OCI-LY7 (cell line): ENCODE results near the gene SLC6A12. TPM values are rescaled to one million over a fixed set of nuclear protein-coding genes. Genes with fewer than 3 reads are reported as not detected.
"Not testable (repeated sequence)": the region's sequence is repeated elsewhere in the genome, so short reads cannot be mapped to it uniquely, and the experiment has no call there.

Experiments
- BruUV-seq: library from RNA; stranded (reverse); fragments of 400-500 nt; replicated peaks from 2 replicates; lab custom pipeline; 2021; lab: Mats Ljungman, UMichigan
- CTCF ChIA-PET: fragments of 300-600 bp; sonication (Branson Sonifier 250); formaldehyde crosslinking; loops from one replicate; lab custom pipeline; 2022; ENCODE audit warnings: antibody characterized with exemption; ENCODE audit not compliant: unreplicated experiment; lab: Charles Lee
- POLR2A ChIA-PET: fragments of 300-600 bp; sonication (Branson Sonifier 250); formaldehyde crosslinking; loops from one replicate; lab custom pipeline; 2022; ENCODE audit warnings: antibody characterized with exemption; lab: Charles Lee
- DNase-seq: peaks from one replicate; pipeline ENCODE4 v3.0.0-alpha.2; 2015; ENCODE audit warnings: low spot score
- H2AFZ ChIP-seq: fragments of 200-600 bp; sonication (generic), shearing (Covaris generic); 2 replicates; pipeline ENCODE4 v1.6.1; 2014; ENCODE audit warnings: mild to moderate bottlenecking, antibody characterized with exemption, low read length, moderate library complexity
- H3K27ac ChIP-seq: fragments of 200-600 bp; sonication (generic); 2 replicates; pipeline ENCODE4 v1.5.1; 2014; ENCODE audit warnings: mixed run types, low read depth, mild to moderate bottlenecking, moderate library complexity, low read length, inconsistent platforms; ENCODE audit not compliant: poor library complexity, severe bottlenecking
- H3K36me3 ChIP-seq: fragments of 200-600 bp; sonication (generic); 2 replicates; pipeline ENCODE4 v1.6.1; 2014; ENCODE audit warnings: mild to moderate bottlenecking, antibody characterized with exemption, low read length, moderate library complexity, mixed read lengths; ENCODE audit not compliant: insufficient read depth
- H3K4me1 ChIP-seq: fragments of 200-600 bp; sonication (generic); 2 replicates; pipeline ENCODE4 v1.5.1; 2014; ENCODE audit warnings: mild to moderate bottlenecking, low read length; ENCODE audit not compliant: insufficient read depth, poor library complexity, severe bottlenecking
- H3K4me2 ChIP-seq: fragments of 200-600 bp; sonication (generic); 2 replicates; pipeline ENCODE4 v1.6.1; 2014; ENCODE audit warnings: mild to moderate bottlenecking, low read length
- H3K4me3 ChIP-seq: fragments of 200-600 bp; sonication (generic); 2 replicates; pipeline ENCODE4 v1.5.1; 2014; ENCODE audit warnings: mild to moderate bottlenecking, low read depth, low read length; ENCODE audit not compliant: poor library complexity, severe bottlenecking
- H3K79me2 ChIP-seq: fragments of 200-600 bp; sonication (generic); 2 replicates; pipeline ENCODE4 v1.6.1; 2016; ENCODE audit warnings: low read depth, mild to moderate bottlenecking, low read length, moderate library complexity, mixed read lengths; ENCODE audit not compliant: insufficient read depth
- H3K9me2 ChIP-seq: fragments of 200-600 bp; sonication (generic); 2 replicates; pipeline ENCODE4 v1.6.1; 2016; ENCODE audit warnings: mild to moderate bottlenecking, low read length, mixed read lengths; ENCODE audit not compliant: insufficient read depth
- H3K9me3 ChIP-seq: fragments of 200-600 bp; sonication (generic); 2 replicates; pipeline ENCODE4 v1.6.1; 2014; ENCODE audit warnings: mild to moderate bottlenecking, mixed run types, low read length, mixed read lengths
- H4K20me1 ChIP-seq: fragments of 200-600 bp; sonication (generic); 2 replicates; pipeline ENCODE4 v1.6.1; 2014; ENCODE audit warnings: mild to moderate bottlenecking, antibody characterized with exemption, low read length, moderate library complexity, mixed read lengths; ENCODE audit not compliant: insufficient read depth
- CTCF ChIP-seq: fragments of 200-600 bp; sonication (generic); conservative IDR thresholded peaks from 2 replicates; pipeline ENCODE4 v1.5.1; 2014; ENCODE audit warnings: mild to moderate bottlenecking, antibody characterized with exemption, low read length, moderate library complexity, mixed read lengths
- EZH2phosphoT487 ChIP-seq: fragments of 200-600 bp; sonication (generic); IDR thresholded peaks from 2 replicates; pipeline ENCODE4 v1.6.1; 2018; ENCODE audit warnings: low read depth, borderline replicate concordance, mild to moderate bottlenecking, mixed run types, antibody characterized with exemption, low read length, moderate library complexity, mixed read lengths
- intact Hi-C: fragments of 100-400 bp; cut with micrococcal nuclease; formaldehyde crosslinking; loops from one replicate; pipeline ENCODE4 v1.10.0; 2022; ENCODE audit not compliant: unreplicated experiment
- total RNA-seq, 2 experiments: library from RNA; depleted of rRNA in 1 of 2; stranded (reverse); fragments of >200 nt in 1 of 2; shearing (Covaris generic) in 1 of 2; gene quantifications; 2 replicates each; pipeline ENCODE4 v1.2.3, GENCODE V29; 2014 to 2022

SLC6A12 gene
- total RNA-seq, 2 experiments from 2014 or later, result not detected

DNA sequence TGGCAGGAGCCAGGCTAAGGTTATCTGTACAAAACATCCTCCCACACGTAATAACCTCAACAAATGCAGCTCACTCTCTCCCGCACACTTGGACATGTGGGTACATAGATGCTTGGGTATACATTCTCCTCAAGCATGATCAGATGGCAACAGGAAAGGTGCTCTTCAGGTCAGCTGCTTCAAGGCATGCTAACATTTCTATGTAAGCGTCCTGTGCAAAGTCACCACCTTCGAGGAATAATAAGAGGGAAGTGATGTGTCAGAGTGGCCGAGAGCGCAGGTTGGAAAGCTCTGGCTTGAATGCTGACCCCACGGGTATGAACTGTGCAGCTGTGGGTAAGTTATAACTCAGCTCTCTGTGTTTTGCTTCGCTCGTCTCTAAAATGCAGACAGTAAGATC is 24.2 kb upstream of the SLC6A12 start:
- Histone ChIP-seq H3K9me2 (no peaks in the 10 kb centered on the region), H3K36me3 (no peaks in the 10 kb centered on the region), H3K4me2 (no peak overlapping the region), H3K9me3 (0 out of 2 replicates have a peak, but pooled peaks cover 5% of the 10 kb centered on the region), H3K79me2 (no peaks in the 10 kb centered on the region), H3K27ac (no peak overlapping the region), H2AFZ (no peak overlapping the region), H3K4me3 (no peak overlapping the region), H4K20me1 (no peaks in the 10 kb centered on the region), H3K4me1 (no peaks in the 10 kb centered on the region)
- no TSS peak for BruUV-seq
- CTCF ChIA-PET, result no interaction called here
- DNase-seq, result no peak
- POLR2A ChIA-PET, result no interaction called here
- intact Hi-C loops, result no loop called here
- TF ChIP-seq CTCF (no peak), EZH2phosphoT487 (no peak)

DNA sequence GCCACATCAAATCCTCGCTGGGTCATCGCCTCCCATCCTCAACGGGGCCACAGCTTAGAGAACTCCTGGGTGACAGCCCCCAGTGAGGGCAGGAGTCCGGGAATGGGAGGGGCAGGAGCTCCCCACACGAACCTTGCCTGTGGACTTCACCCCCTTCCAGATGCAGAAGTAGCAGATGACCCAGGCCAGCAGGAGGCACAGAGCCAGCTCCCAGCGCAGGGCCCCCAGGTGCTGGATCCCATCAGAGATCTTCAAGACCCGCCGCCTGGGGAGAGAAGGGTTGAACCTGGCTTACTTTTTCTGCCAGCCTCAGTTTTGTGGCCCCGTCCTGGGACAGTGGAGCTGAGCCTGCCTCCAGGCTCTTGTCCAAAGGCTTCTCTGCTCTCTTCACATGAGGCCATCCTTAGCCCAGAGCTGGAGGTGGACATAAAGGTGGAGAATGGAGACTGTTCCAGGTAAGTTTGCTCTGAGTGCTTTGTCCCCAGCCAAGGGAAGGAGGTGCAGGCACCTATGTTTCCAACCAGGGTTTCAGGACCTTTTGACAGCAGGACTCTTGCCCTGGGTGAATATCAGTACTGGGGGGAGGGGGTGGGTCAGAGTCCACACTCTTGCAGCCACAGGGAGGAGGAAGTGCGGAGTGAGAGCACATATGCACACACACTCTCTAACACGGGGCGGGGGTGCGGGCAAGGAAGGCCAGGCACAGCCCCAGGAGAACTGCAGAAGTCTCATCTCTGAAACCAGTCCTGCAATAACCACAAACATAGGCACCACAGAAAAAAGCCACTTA is 23.3 kb upstream of the SLC6A12 start:
- no peaks in the 10 kb centered on the region for H4K20me1 ChIP-seq
- no peak overlapping the region for H3K4me2 ChIP-seq
- ChIA-PET CTCF (no interaction called here), POLR2A (no interaction called here)
- 0 out of 2 replicates have a peak, but pooled peaks cover 5% of the 10 kb centered on the region for H3K9me3 ChIP-seq
- H3K4me1 ChIP-seq, result no peaks in the 10 kb centered on the region
- H3K4me3 ChIP-seq, result no peak overlapping the region
- no peak for TF ChIP-seq CTCF
- no peak for TF ChIP-seq EZH2phosphoT487
- no peaks in the 10 kb centered on the region for H3K79me2 ChIP-seq
- H3K9me2 ChIP-seq, result no peaks in the 10 kb centered on the region
- no peak for DNase-seq
- H3K27ac ChIP-seq, result no peak overlapping the region
- no peak overlapping the region for H2AFZ ChIP-seq
- intact Hi-C loops, result no loop called here
- BruUV-seq, result no TSS peak
- H3K36me3 ChIP-seq, result no peaks in the 10 kb centered on the region

DNA sequence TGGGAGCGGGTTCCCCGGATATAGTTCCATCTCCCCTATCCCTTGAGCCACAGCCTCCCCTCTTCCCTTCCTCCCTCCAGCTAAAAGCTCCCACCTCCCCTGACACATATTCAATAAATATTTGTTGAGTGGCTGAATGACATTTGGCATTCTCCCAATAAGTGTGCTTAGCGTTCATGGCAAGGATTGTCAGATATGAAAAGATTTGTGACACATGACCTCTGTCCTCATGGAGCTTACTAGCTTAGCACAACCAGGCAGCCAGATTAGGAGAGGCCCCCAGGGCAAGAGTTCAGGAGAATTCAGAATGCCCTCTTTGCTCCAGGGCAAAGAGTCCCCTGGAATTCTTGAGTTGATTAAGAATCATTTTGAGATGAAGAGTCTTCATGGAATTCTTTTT is 22.5 kb upstream of the SLC6A12 start:
- CTCF ChIA-PET, result no interaction called here
- no peaks in the 10 kb centered on the region for H3K4me1 ChIP-seq
- 0 out of 2 replicates have a peak, but pooled peaks cover 5% of the 10 kb centered on the region for H3K9me3 ChIP-seq
- no peak overlapping the region for H2AFZ ChIP-seq
- H4K20me1 ChIP-seq, result no peaks in the 10 kb centered on the region
- no peak overlapping the region for H3K27ac ChIP-seq
- DNase-seq, result no peak
- H3K36me3 ChIP-seq, result no peaks in the 10 kb centered on the region
- TF ChIP-seq EZH2phosphoT487 (no peak), CTCF (no peak)
- H3K79me2 ChIP-seq, result no peaks in the 10 kb centered on the region
- intact Hi-C loops, result no loop called here
- no peak overlapping the region for H3K4me3 ChIP-seq
- no peaks in the 10 kb centered on the region for H3K9me2 ChIP-seq
- BruUV-seq, result no TSS peak
- POLR2A ChIA-PET, result no interaction called here
- H3K4me2 ChIP-seq, result no peak overlapping the region

DNA sequence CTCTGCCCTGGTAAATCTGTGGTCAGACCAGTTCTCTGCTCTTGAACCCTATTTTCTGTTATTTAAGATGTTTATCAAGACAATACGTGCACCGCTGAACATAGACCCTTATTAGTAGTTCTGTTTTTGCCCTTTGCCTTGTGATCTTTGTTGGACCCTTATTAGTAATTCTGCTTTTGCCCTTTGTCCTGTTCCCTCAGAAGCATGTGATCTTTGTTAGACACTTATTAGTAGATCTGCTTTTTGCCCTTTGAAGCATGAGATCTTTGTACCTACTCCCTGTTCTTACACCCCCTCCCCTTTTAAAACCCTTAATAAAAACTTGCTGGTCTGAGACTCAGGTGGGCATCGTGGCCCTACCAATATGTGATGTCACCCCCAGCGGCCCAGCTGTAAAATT is 22.0 kb upstream of the SLC6A12 start:
- intact Hi-C loops, H3K27ac ChIP-seq, CTCF ChIA-PET, H3K4me2 ChIP-seq, H2AFZ ChIP-seq, H3K36me3 ChIP-seq, H3K79me2 ChIP-seq, POLR2A ChIA-PET, H3K4me1 ChIP-seq, H3K9me2 ChIP-seq, H3K4me3 ChIP-seq, BruUV-seq, H3K9me3 ChIP-seq, DNase-seq, H4K20me1 ChIP-seq: not testable (repeated sequence)
